GM18520 (cell line): ENCODE results near the gene ZNF286A.
A peak's percentile ranks its signal among the peaks of the same experiment; 100 is the strongest.
"Not testable (repeated sequence)": the region's sequence is repeated elsewhere in the genome, so short reads cannot be mapped to it uniquely, and the experiment has no call there.

Experiments
- ATAC-seq: cut with Tn5 transposase; IDR thresholded peaks from one replicate; pipeline ENCODE4 v1.9.1; 2021; ENCODE audit not compliant: unreplicated experiment

ZNF286A gene

DNA sequence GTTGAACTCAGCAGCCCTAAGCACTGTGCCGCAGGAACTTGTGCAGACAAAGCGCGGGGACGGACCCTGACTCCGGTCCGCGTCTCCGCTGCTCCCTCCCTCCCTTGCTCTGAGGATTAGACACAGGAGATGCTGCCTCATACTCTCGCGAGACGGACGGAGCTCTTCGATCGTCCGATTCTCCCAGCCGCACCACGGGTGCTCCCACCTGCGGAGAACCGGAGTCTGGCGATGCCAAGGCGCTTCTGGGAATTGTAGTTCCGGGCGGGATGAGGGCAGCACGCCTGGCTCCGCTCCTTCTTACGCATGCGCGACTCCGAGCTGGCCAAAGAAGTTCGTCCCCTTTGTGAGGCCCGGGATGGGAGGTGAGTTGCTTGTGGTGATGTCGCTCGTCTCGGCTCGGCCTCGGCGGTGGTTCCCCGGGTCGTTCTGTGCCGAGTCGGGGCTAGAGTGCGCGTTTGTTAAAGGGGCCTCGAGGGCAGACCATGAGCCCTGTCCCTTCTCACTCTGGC lies at the start of gene ZNF286A:
Gene ZNF286A, plus strand, starts transcription at position 340 of the 512 bp plus-strand sequence. CDS start 578 bp downstream, outside the sequence.
- peak; percentile 93 for ATAC-seq

DNA sequence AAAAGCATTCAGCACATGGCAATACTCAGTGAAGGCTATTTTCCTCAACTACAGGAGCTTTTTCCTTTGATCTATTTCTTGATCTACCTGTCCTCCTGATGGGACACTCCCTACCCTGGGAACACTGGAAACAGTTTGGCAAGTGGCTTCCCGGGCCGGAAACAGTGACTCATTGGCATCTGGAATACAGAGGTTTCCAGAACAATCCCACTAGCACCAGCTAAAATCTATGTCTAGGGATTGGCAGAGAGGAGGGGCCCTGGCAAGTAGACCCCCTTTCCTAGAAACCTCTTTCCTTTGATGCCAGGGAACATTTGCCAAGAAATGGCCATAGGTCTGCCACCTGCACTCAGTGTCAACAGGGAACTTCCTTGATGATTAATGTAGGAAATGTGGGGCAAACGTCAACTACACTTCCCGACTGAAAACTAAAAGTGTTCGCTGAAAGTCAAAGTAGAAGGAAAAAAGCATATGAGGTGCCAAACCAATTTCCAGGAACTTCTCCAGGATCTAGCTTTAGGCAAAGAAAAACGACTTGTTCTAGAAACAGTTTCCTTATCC lies 49.6 kb upstream of the ZNF286A start:
- no peak for ATAC-seq

DNA sequence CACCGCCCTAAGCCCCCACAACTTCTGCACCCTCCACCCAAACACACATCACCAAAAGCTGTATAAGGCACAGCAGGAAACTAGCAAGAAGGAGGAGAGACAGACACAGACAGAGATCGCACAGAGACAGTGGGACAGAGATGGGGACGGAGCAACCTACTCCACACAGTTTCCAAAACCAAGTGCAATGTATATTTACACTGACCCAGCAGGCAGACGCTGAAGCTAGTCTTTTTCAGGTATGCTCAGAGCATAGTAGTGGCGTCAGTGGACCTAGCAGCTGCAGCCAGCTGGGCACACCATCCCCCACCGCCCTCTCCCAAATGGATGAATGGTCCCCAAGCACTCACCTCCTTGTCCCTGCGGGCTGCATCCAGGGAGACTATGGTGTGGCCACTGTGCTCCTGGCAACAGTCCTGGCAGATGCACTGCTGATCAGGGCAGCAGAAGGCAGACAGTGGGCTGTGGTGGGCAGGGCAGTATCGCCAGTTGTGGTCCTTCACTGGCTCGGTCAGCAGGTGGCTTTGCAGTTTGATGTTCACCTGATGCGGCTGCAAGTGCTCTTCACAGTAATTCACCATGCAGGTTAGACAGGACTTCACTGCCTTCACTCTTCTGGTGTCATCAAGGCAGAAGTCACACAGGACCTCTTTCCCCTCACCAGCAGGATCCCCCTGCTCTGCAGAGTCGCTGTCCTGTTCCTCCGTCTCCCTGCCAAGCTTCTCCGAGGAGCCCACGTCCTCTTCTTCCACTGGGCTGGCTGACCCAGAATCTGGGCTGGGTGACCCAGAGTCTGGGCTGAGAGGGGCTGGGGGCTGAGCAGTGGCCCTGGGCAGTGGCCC lies 48.6 kb upstream of the ZNF286A start:
- ATAC-seq, result no peak

DNA sequence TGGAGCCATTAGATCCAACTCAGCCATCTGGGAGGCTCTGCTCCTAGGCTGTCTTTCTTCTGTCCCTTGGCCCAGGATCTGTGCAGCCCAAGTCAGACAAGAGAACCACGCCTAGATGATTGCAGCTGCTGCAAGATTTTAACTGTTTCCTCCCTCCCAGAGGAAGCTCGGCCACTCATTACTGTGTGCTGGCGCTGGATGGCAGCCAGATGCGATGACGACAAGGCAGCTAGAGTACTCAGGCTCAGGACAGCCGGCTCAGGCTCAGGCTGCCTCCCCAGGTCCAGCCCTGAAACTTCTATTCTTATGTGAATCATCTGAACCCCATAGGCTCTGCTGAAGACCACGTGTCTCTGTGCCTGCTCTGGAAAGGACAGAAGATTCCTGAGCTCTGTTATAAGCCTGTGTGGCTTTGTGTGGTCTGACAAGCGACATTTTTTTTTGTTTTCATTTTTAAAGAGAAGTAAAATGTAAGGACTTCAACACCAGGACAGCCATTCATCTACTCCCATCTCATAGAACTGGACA lies 47.9 kb upstream of the ZNF286A start:
- ATAC-seq, result no peak

DNA sequence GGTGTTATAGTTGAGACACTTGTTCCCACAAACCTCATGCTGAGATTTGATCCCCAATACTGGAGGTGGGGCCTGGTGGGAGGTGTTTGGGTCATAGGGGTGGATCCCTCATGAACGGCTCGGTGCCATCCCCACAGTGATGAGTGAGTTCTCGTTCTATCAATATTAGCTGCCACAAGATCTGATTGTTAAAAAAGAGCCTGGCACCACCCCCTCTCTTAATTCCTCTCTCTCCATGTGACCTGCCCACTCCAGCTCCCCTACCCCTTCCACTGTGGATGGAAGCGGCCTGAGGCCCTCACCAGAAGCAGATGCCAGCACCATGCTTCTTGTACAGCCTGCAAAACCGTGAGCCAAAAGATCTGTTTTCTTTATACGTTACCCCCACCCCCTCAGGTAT lies 46.6 kb upstream of the ZNF286A start:
- no peak for ATAC-seq

DNA sequence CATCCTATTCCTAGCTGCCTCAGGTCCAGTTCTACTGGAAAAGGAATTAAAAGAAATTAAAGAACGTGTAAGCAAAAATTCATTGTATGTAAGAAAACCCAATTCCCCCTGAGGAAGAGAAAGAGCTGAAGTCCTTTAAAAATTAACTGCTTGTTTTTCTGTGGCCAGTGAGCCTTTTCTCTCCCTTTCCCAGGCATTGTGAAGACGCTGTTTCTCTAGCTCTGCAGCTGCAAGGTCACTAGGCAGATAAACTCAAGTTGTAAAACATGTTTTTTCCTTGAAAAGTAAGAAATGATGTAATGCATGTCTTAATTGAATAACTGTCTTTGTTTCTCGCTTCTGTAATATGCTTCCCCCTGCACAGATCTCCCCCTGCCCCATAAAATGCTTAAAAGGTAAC lies 45.2 kb upstream of the ZNF286A start:
- not testable (repeated sequence) for ATAC-seq

DNA sequence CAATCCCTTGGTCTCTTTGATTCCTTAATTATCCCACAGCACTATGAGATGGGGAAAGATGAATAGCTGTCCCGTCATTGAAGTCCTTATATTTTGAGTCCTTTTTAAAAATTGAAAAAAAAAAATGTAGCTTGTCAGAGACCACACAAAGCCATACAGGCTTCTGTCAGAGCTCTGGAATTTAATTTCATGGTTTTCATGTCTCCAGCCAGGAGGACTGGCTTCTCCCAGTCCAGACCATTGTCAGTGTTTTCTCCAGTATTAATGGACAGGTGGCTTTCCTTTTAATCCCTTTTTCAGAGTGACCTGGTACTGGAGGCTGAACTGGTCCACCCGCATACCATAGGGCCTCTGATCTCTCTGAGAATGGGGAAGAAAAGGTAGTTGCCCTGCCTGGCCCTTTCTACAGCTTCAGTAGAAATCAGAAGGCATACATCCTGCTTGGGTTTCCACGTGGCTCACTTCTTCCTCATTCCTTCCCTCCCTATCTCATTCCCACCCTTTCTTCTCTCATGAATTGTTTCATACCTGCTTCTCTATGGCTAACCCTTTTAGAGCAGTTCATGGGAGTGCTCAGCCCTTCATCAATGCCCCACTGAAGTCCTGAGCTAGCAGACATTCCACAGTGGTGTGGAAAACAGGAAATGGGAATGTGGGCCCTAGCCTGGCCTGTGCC lies 44.5 kb upstream of the ZNF286A start:
- no peak for ATAC-seq

DNA sequence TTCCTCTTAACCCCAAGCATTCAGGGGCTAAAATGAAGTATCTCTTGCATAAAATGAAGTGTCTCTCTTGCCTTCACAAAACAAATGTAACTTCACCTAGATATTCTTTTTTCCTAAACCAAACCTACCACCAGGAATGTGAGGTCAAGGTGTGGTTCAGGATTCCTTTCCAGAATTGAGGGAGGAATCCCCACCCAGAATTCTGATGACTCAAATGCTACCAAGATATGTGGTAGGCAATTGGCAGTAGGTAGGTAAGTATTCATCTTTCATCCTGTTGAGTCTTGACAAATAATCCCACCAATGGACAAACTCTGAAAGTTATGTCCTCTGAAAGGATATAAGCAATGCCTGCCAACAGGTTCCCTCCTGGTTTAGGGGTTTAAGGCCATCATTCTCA lies 41.7 kb upstream of the ZNF286A start:
- ATAC-seq, result no peak

DNA sequence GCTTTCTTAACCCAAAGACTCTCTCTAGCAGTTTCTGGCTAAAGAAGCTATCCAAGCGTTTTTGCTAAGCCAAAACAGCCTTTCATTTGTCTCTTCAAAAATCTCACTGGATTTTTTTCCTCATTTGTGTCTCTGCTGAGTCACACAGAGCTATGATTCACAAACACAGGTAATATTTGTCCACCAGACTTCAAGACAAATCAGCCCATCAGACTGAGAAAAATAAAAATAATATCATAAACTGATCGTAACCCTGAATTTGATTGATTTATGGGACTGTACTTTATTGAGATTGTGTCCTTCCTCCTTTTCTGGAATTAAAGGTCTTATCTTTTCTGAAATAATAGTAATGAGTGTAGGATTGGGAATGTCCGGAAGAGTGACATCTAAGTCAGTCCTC lies 41.3 kb upstream of the ZNF286A start:
- no peak for ATAC-seq

DNA sequence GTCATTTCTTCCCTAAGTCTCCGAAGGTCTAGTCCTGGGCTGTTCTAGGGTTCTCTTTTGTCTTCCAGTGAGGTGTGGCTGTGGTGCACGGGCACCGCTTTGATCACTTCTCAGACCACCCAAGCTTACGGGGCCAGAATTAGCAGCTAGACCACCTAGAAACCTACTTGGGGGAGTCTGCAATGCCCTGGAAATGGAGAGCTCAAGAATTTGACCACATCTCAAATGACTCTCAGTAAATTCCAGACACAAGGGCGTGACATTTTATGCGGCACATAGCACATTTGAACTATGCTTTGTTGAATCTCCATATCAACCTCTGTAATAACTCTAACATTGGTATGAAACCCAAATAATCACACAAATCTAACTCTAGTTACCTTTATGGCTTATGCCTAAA lies 40.3 kb upstream of the ZNF286A start:
- no peak for ATAC-seq

DNA sequence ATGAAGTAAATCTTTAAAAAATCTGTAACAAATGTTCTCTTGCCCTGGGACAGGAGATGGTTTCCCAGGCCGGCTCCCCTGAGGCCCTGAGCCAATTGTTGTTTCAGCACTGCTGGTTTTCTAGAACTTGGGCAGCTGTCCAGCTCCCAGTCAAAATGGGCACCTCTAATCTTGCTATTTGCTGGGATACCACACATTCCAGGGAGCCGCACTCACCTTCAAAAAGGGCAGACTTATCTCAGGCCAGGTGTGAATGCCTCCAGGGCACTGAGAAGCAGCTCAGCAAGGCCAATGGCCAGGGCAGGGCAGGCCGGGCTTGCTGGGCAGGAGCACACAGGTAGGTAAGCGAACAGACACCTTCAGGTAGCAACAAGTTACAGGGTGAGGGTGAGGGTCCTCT lies 39.9 kb upstream of the ZNF286A start:
- no peak for ATAC-seq

DNA sequence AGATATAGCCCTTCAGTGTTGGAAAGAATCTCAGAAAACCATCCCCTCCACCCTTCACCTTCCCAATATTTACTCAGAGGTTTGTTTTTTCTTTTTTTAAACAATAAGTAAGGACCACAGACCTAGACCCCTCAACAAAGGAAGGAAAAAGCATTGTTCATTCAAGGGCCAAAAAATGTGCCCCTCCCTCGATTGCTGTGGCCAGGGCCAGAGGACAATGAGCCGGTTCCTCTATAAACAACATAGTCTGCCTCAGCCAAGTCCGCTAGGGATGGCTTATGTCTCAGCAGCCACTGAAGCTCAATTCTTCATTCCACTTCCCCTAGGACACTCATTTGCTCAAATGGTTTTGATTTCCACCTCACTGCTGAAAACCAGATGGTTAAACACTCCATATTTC lies 39.5 kb upstream of the ZNF286A start:
- ATAC-seq, result no peak

DNA sequence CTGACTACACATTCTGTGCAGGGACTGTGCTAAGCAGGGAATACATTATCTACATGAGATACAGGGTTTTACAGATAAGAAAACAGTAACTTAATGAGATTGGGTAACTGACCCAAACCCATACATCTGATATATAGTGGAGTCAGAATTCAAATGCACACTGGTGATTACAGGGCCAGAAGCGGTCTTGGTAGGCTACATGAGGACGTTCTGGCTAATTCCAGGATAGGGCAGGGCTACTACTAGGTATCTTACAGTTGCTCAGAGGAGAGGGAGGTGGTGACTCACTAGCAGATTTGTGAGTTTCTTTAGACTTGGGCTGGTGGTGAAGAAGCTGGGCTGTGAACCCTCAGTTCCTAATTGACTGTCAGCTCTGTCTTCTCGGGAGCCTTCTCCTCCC lies 36.9 kb upstream of the ZNF286A start:
- no peak for ATAC-seq

DNA sequence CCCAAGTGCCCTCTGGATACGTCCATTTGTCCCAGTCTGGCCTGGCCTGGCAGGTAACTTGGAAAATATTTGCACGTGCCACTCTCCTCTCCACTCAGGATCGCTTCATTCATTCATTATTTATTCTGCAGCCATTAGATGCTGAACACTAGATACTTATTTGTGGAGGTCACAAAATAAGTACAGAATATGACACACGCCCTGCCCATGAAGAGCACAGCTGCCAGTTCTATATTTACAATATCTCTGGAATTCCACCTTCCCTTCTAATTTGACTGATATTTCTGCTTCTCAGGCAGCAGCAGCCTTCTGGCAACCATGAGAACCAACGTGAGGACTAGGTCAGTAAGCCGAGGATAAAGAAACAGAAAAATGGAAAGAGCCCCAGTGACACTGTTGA lies 36.4 kb upstream of the ZNF286A start:
- no peak for ATAC-seq

DNA sequence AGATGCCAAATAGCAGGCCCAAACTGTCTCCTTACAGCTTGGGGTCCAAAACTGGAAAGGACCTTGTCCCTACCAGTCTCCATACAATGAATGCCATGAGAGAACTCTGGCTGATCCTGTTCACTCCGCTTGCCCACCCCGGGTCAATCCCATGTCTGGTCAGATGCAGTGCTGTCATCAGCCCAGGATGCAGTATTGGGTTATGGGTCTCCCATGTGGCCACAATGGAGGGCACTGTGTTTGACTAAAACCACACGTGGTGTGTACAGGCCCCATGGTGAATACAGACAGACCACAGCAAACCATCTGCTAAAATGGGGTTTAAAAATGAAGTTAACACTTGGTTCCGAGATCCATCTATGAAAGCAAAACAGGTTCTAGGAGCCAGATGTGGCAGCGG lies 35.9 kb upstream of the ZNF286A start:
- no peak for ATAC-seq

DNA sequence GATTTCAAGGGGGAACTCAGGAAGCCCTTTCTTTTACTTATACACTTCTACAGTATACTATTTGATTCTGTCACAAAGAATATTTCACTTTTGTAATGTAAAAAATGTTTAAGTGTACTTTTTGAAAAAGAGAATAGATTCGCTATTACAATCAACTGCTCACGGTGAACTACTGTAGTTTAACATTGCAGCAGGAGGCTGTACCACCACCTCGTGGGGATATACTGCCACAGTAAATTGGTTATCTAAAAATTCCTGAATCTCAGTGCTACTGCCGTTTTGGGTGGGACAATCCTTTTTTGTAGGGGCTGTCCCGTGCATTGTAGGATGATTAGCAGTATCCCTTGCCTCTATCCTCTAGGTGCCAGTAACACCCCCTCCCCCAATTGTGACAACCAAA lies 30.0 kb upstream of the ZNF286A start:
- not testable (repeated sequence) for ATAC-seq

DNA sequence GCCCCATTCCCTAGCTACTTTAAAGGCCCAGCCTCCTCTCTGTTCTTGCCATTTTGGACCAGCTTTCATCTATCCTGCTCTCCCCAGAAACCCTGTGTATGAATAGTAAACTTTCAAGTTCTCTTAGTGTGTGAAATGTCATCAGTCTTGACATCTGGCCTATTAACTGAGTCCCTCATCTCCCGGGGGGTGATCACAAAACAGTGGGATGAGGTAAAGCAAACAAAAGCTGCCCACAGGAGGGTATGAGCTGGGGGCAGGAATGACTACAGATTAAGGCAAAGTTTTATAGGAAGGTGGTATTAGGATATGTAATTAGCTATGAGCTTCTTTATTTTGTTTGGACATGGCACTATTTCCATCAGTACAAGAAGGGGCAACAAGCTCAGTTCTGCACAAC lies 24.9 kb upstream of the ZNF286A start:
- ATAC-seq, result not testable (repeated sequence)

DNA sequence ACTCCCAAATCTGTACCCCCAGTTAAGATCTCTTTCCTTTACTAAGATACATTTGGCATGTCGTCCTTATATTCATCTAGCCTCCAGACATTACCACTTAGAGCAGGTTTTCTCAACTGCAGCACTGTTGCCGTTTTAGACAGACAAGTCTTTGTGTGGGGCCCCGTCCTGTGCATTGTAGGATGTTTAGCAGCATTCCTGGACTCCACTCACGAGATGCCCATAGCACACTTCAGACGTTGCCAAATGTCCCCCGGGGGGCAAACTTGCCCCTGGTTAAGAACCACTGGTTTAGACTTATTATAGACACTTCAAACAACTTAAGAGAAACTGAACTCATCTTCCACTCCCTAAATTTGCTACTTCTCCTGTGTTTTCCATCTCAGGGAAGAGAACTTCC lies 23.6 kb upstream of the ZNF286A start:
- ATAC-seq, result not testable (repeated sequence)

DNA sequence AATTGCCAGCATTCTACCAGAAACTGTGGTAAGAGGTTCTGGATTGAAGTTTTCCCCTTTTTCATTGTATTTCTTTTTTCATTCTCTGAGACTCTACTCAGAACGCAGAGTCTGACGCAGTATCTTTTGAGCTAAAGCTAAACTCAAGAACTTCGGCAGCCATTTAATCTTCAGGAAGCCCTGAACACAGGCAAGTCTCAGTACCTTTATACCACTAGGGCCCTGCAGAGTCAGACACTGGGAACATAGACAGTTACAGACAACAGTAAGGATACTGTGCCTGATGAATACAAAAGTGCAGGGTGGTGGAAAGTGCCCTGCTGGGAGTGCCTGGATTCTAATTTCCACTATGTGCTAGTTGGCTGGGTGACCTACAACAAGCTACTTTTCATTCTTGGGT lies 16.4 kb upstream of the ZNF286A start:
- not testable (repeated sequence) for ATAC-seq

DNA sequence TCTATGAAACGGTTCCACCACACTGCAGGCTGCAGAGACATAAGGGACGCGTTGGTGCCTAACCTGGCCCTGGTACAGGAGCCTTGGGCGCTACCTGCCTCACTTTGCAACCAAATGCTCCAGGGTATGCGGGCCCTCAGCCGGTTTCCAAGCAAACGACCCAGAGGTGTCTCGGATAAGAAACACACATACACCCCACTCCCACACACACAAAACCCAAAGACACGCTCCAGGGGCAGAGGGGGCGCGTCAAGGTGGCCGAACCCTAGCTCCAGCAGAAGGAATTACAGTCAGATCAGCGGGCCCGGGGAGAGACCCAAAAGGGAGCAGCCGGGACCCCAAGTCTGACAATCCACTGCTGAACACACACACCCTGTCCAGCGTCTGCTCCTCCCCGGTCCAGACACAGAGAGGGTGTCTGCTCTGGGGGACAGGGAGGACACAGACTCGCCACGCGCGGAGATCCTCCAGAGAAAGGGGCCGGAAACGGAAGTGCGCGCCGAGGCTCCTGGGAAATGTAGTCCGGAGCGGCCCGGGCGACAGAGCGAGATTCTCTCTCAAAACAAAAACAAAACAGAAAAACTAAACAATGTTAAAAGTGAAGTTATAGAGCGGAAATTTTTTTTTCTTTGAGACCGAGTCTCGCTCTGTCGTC lies 15.6 kb upstream of the ZNF286A start, which contains the start of gene TRIM16:
Gene TRIM16, minus strand, starts transcription at position 488 of the 655 bp plus-strand sequence. CDS start 32,702 bp downstream, outside the sequence.
- ATAC-seq, result peak; percentile 79

DNA sequence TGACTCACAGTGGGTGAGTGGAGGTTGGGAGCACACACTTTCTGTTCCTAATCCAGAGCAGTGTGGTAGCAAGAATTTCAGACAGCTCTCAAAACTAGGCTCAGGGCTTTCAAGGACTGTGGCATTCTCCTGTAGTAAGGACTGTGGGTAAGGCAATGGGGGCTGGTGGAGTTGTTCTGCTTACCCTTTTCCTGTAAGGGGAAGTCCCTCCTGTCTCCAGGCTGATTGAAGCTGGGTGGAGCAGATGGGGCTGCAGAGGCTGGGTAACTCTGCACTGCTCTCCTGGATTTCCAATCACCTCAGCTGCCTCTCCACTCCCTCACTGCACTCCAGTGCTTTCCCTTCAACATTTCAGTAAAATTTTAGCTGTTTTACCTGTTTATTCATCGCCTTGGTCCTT lies 12.1 kb upstream of the ZNF286A start:
- ATAC-seq, result not testable (repeated sequence)
